GM23338 (cell line): ENCODE data around the gene ACP2. TPM values are rescaled to one million over a fixed set of nuclear protein-coding genes. Genes with fewer than 3 reads are reported as not detected.

Source experiments
- ATAC-seq: fragments of 200-7000 bp; cut with Tn5 transposase; 3 replicates; pipeline ENCODE4 v1.9.1; 2020
- DNase-seq: peaks from one replicate; pipeline ENCODE4 v3.0.0-alpha.2; 2015; ENCODE audit warnings: low spot score
- H2AFZ ChIP-seq: fragments of 200-600 bp; sonication (generic); 2 replicates; pipeline ENCODE4 v1.8.0; 2016; ENCODE audit warnings: antibody characterized with exemption, mild to moderate bottlenecking, moderate library complexity
- H3F3A ChIP-seq: fragments of 200-600 bp; sonication (generic); replicated peaks from 2 replicates; pipeline ENCODE4 v1.8.0; 2017; ENCODE audit warnings: antibody characterized with exemption, mixed run types, low read depth
- H3K27ac ChIP-seq: fragments of 200-600 bp; sonication (generic); 2 replicates; pipeline ENCODE4 v1.6.1; 2016; ENCODE audit warnings: low read depth
- H3K27me3 ChIP-seq: fragments of 200-600 bp; sonication (generic); 2 replicates; pipeline ENCODE4 v1.8.0; 2016; ENCODE audit warnings: mild to moderate bottlenecking, mixed run types, moderate library complexity; ENCODE audit not compliant: insufficient read depth
- H3K36me3 ChIP-seq: fragments of 200-600 bp; sonication (generic); 2 replicates; pipeline ENCODE4 v1.8.0; 2016; ENCODE audit warnings: mild to moderate bottlenecking; ENCODE audit not compliant: insufficient read depth
- H3K4me1 ChIP-seq: fragments of 200-600 bp; sonication (generic); 2 replicates; pipeline ENCODE4 v1.8.0; 2016; ENCODE audit warnings: mild to moderate bottlenecking, moderate library complexity; ENCODE audit not compliant: insufficient read depth
- H3K4me2 ChIP-seq: fragments of 200-600 bp; sonication (generic); 2 replicates; pipeline ENCODE4 v1.7.1; 2017; ENCODE audit warnings: mixed run types
- H3K4me3 ChIP-seq: fragments of 200-600 bp; sonication (generic); 2 replicates; pipeline ENCODE4 v1.6.1; 2016; ENCODE audit warnings: mixed run types
- H3K79me2 ChIP-seq: fragments of 200-600 bp; sonication (generic); replicated peaks from 2 replicates; pipeline ENCODE4 v1.8.0; 2017; ENCODE audit warnings: mild to moderate bottlenecking; ENCODE audit not compliant: insufficient read depth
- H3K9me2 ChIP-seq: fragments of 200-600 bp; sonication (generic); 2 replicates; pipeline ENCODE4 v1.8.0; 2017; ENCODE audit not compliant: insufficient read depth
- H4K20me1 ChIP-seq: fragments of 200-600 bp; sonication (generic); replicated peaks from 2 replicates; pipeline ENCODE4 v1.8.0; 2017; ENCODE audit warnings: mild to moderate bottlenecking; ENCODE audit not compliant: insufficient read depth
- H3K27ac Mint-ChIP-seq: 2 replicates; pipeline ENCODE4 v1.8.0; 2020; ENCODE audit warnings: inconsistent platforms, mild to moderate bottlenecking, moderate library complexity, mixed read lengths
- H3K27me3 Mint-ChIP-seq: 3 replicates; pipeline ENCODE4 v1.8.0; 2022; ENCODE audit warnings: low read depth, mild to moderate bottlenecking, moderate library complexity, mixed read lengths, inconsistent platforms; ENCODE audit not compliant: insufficient read depth, poor library complexity
- H3K36me3 Mint-ChIP-seq: 3 replicates; pipeline ENCODE4 v1.8.0; 2021; ENCODE audit warnings: low read depth, mild to moderate bottlenecking, inconsistent platforms, moderate library complexity, mixed read lengths
- H3K4me1 Mint-ChIP-seq: 3 replicates; pipeline ENCODE4 v1.8.0; 2020; ENCODE audit warnings: mild to moderate bottlenecking, inconsistent platforms, mixed read lengths
- H3K4me3 Mint-ChIP-seq: 3 replicates; pipeline ENCODE4 v1.8.0; 2021; ENCODE audit warnings: moderate library complexity, mild to moderate bottlenecking, inconsistent platforms, mixed read lengths
- H3K9me3 Mint-ChIP-seq: 3 replicates; pipeline ENCODE4 v1.8.0; 2020; ENCODE audit warnings: moderate library complexity, mild to moderate bottlenecking, inconsistent platforms, mixed read lengths
- EZH2 ChIP-seq: fragments of 200-600 bp; sonication (generic); IDR thresholded peaks from one replicate; pipeline ENCODE4 v1.8.0; 2017; ENCODE audit warnings: antibody characterized with exemption, mild to moderate bottlenecking, low read depth; ENCODE audit not compliant: unreplicated experiment
- STAT1 ChIP-seq: IDR thresholded peaks from one replicate; pipeline ENCODE4 v1.6.1; 2016; ENCODE audit warnings: antibody characterized with exemption; ENCODE audit not compliant: unreplicated experiment
- polyA plus RNA-seq: library from polyadenylated mRNA; unstranded; fragments of >200 nt; fragmentation: Nextera tagmentation; extraction: Ambion mirVana; gene quantifications from 2 replicates; pipeline ENCODE4 v1.2.1, GENCODE V29; 2016
- total RNA-seq: library from RNA; depleted of rRNA; stranded (reverse); fragments of >200 nt; shearing (Covaris generic); gene quantifications from 2 replicates; pipeline ENCODE4 v1.2.3, GENCODE V29; 2014
- TF ChIP-seq, protein P1 (sequence below): fragments of 250-450 bp; sonication (Bioruptor Pico); IDR thresholded peaks from 2 replicates; pipeline ENCODE4 v1.5.0; 2020; ENCODE audit warnings: mild to moderate bottlenecking, moderate library complexity

ACP2 gene
- total and polyA plus RNA-seq, 2 experiments from 2014 or later = 7.3 to 32.1 TPM

- peaks cover 55% of the 10 kb centered on the region for H3K36me3 Mint-ChIP-seq
- no peaks in the 10 kb centered on the region for H3K9me2 ChIP-seq
Measured at GRCh38 chr11:47225552-47226400, 22.8 kb downstream of the ACP2 start.

More at GRCh38 chr11:47225552-47226400, 22.8 kb downstream of the ACP2 start:
- 0 out of 2 replicates have a peak, but pooled peaks cover 2% of the 10 kb centered on the region for H3K79me2 ChIP-seq
- H3K27me3 Mint-ChIP-seq = no peaks in the 10 kb centered on the region
- TF ChIP-seq, protein P1, sequence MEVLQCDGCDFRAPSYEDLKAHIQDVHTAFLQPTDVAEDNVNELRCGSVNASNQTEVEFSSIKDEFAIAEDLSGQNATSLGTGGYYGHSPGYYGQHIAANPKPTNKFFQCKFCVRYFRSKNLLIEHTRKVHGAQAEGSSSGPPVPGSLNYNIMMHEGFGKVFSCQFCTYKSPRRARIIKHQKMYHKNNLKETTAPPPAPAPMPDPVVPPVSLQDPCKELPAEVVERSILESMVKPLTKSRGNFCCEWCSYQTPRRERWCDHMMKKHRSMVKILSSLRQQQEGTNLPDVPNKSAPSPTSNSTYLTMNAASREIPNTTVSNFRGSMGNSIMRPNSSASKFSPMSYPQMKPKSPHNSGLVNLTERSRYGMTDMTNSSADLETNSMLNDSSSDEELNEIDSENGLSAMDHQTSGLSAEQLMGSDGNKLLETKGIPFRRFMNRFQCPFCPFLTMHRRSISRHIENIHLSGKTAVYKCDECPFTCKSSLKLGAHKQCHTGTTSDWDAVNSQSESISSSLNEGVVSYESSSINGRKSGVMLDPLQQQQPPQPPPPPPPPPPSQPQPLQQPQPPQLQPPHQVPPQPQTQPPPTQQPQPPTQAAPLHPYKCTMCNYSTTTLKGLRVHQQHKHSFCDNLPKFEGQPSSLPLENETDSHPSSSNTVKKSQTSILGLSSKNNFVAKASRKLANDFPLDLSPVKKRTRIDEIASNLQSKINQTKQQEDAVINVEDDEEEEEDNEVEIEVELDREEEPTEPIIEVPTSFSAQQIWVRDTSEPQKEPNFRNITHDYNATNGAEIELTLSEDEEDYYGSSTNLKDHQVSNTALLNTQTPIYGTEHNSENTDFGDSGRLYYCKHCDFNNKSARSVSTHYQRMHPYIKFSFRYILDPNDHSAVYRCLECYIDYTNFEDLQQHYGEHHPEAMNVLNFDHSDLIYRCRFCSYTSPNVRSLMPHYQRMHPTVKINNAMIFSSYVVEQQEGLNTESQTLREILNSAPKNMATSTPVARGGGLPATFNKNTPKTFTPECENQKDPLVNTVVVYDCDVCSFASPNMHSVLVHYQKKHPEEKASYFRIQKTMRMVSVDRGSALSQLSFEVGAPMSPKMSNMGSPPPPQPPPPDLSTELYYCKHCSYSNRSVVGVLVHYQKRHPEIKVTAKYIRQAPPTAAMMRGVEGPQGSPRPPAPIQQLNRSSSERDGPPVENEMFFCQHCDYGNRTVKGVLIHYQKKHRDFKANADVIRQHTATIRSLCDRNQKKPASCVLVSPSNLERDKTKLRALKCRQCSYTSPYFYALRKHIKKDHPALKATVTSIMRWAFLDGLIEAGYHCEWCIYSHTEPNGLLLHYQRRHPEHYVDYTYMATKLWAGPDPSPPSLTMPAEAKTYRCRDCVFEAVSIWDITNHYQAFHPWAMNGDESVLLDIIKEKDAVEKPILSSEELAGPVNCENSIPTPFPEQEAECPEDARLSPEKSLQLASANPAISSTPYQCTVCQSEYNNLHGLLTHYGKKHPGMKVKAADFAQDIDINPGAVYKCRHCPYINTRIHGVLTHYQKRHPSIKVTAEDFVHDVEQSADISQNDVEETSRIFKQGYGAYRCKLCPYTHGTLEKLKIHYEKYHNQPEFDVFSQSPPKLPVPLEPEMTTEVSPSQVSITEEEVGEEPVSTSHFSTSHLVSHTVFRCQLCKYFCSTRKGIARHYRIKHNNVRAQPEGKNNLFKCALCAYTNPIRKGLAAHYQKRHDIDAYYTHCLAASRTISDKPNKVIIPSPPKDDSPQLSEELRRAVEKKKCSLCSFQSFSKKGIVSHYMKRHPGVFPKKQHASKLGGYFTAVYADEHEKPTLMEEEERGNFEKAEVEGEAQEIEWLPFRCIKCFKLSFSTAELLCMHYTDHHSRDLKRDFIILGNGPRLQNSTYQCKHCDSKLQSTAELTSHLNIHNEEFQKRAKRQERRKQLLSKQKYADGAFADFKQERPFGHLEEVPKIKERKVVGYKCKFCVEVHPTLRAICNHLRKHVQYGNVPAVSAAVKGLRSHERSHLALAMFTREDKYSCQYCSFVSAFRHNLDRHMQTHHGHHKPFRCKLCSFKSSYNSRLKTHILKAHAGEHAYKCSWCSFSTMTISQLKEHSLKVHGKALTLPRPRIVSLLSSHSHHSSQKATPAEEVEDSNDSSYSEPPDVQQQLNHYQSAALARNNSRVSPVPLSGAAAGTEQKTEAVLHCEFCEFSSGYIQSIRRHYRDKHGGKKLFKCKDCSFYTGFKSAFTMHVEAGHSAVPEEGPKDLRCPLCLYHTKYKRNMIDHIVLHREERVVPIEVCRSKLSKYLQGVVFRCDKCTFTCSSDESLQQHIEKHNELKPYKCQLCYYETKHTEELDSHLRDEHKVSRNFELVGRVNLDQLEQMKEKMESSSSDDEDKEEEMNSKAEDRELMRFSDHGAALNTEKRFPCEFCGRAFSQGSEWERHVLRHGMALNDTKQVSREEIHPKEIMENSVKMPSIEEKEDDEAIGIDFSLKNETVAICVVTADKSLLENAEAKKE (CRISPR knock-in tag) = no peak
- TF ChIP-seq STAT1 (no peak), EZH2 (no peak)
- no peak overlapping the region for H3K4me2 ChIP-seq
- H3K9me3 Mint-ChIP-seq = no peaks in the 10 kb centered on the region
- no peak overlapping the region for H3K27ac ChIP-seq
- H3K4me3 Mint-ChIP-seq = no peak overlapping the region; the same call in 2 of the 3 replicates
- no peaks in the 10 kb centered on the region for H3K4me1 Mint-ChIP-seq
- no peak overlapping the region for H3K27ac Mint-ChIP-seq
- H3K4me1 ChIP-seq = no peaks in the 10 kb centered on the region
- H4K20me1 ChIP-seq = peaks cover 5% of the 10 kb centered on the region; the same call in 1 of the 2 replicates
- no peak overlapping the region for H2AFZ ChIP-seq
- DNase-seq (no peak), ATAC-seq (no peak)
- no peaks in the 10 kb centered on the region for H3K27me3 ChIP-seq
- no peaks in the 10 kb centered on the region for H3F3A ChIP-seq
- peaks cover 28% of the 10 kb centered on the region; the same call in 1 of the 2 replicates for H3K36me3 ChIP-seq
- H3K4me3 ChIP-seq = no peak overlapping the region
